ENCODE data around the gene ESAM. TPM values are rescaled to one million over a fixed set of nuclear protein-coding genes. Genes with fewer than 3 reads are reported as not detected.

Gene ESAM
- total and polyA plus RNA-seq, 2 of the 8 experiments (the other 6 are each of a cell fraction or from before 2014, with no cell fraction given): 0.09 TPM; not detected in 1

DNA sequence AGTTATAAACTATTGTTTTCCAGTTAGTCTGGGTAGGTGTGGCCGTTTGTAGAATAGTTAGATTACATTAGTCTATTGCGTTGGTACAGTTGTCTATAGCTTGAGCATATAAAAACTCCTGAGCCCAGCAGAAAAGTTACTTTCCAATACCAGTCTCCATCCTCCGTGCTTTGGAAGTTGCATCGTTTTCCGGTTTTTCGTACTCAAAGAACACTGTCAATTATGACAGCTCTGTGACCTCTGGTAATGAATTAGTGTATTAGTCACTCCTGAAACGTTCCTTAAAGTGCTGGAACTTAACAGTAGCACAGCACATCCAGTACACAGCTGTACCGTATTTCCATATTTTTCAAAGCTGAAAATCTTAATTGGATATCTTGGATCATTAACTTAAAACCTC, 38.9 kb upstream of the ESAM start (continued):
- TF ChIP-seq, protein P1, sequence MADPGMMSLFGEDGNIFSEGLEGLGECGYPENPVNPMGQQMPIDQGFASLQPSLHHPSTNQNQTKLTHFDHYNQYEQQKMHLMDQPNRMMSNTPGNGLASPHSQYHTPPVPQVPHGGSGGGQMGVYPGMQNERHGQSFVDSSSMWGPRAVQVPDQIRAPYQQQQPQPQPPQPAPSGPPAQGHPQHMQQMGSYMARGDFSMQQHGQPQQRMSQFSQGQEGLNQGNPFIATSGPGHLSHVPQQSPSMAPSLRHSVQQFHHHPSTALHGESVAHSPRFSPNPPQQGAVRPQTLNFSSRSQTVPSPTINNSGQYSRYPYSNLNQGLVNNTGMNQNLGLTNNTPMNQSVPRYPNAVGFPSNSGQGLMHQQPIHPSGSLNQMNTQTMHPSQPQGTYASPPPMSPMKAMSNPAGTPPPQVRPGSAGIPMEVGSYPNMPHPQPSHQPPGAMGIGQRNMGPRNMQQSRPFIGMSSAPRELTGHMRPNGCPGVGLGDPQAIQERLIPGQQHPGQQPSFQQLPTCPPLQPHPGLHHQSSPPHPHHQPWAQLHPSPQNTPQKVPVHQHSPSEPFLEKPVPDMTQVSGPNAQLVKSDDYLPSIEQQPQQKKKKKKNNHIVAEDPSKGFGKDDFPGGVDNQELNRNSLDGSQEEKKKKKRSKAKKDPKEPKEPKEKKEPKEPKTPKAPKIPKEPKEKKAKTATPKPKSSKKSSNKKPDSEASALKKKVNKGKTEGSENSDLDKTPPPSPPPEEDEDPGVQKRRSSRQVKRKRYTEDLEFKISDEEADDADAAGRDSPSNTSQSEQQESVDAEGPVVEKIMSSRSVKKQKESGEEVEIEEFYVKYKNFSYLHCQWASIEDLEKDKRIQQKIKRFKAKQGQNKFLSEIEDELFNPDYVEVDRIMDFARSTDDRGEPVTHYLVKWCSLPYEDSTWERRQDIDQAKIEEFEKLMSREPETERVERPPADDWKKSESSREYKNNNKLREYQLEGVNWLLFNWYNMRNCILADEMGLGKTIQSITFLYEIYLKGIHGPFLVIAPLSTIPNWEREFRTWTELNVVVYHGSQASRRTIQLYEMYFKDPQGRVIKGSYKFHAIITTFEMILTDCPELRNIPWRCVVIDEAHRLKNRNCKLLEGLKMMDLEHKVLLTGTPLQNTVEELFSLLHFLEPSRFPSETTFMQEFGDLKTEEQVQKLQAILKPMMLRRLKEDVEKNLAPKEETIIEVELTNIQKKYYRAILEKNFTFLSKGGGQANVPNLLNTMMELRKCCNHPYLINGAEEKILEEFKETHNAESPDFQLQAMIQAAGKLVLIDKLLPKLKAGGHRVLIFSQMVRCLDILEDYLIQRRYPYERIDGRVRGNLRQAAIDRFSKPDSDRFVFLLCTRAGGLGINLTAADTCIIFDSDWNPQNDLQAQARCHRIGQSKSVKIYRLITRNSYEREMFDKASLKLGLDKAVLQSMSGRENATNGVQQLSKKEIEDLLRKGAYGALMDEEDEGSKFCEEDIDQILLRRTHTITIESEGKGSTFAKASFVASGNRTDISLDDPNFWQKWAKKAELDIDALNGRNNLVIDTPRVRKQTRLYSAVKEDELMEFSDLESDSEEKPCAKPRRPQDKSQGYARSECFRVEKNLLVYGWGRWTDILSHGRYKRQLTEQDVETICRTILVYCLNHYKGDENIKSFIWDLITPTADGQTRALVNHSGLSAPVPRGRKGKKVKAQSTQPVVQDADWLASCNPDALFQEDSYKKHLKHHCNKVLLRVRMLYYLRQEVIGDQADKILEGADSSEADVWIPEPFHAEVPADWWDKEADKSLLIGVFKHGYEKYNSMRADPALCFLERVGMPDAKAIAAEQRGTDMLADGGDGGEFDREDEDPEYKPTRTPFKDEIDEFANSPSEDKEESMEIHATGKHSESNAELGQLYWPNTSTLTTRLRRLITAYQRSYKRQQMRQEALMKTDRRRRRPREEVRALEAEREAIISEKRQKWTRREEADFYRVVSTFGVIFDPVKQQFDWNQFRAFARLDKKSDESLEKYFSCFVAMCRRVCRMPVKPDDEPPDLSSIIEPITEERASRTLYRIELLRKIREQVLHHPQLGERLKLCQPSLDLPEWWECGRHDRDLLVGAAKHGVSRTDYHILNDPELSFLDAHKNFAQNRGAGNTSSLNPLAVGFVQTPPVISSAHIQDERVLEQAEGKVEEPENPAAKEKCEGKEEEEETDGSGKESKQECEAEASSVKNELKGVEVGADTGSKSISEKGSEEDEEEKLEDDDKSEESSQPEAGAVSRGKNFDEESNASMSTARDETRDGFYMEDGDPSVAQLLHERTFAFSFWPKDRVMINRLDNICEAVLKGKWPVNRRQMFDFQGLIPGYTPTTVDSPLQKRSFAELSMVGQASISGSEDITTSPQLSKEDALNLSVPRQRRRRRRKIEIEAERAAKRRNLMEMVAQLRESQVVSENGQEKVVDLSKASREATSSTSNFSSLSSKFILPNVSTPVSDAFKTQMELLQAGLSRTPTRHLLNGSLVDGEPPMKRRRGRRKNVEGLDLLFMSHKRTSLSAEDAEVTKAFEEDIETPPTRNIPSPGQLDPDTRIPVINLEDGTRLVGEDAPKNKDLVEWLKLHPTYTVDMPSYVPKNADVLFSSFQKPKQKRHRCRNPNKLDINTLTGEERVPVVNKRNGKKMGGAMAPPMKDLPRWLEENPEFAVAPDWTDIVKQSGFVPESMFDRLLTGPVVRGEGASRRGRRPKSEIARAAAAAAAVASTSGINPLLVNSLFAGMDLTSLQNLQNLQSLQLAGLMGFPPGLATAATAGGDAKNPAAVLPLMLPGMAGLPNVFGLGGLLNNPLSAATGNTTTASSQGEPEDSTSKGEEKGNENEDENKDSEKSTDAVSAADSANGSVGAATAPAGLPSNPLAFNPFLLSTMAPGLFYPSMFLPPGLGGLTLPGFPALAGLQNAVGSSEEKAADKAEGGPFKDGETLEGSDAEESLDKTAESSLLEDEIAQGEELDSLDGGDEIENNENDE (IDR thresholded peaks at IDR 0.05; ENCODE audit: insufficient replicate concordance, low read length): no peak
- no peak for TF ChIP-seq BCL11A (IDR thresholded peaks at IDR 0.05; ENCODE audit: low read depth in 2 of 2, low read length in 2 of 2)
- TF ChIP-seq HDAC6 (IDR thresholded peaks at IDR 0.05; ENCODE audit: low read depth, low read length): no peak
- no peak for TF ChIP-seq YY1 (IDR thresholded peaks at IDR 0.05; ENCODE audit: low read depth, low read length)
- TF ChIP-seq, protein P2, sequence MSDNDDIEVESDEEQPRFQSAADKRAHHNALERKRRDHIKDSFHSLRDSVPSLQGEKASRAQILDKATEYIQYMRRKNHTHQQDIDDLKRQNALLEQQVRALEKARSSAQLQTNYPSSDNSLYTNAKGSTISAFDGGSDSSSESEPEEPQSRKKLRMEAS (IDR thresholded peaks at IDR 0.05): no peak
- TF ChIP-seq CBX5 (IDR thresholded peaks at IDR 0.05; ENCODE audit: low read depth, low read length): no peak
- no peak for TF ChIP-seq PHF8 (conservative IDR thresholded peaks at IDR 0.05; ENCODE audit: low read depth, low read length)
- no peak for TF ChIP-seq CHD1 (IDR thresholded peaks at IDR 0.05; ENCODE audit: low read depth, low read length)
- no peak for TF ChIP-seq NANOG (IDR thresholded peaks at IDR 0.05; ENCODE audit: insufficient read depth, low read depth, low read length, poor library complexity, severe bottlenecking)
